ENCODE results near the gene TBCK.

DNA sequence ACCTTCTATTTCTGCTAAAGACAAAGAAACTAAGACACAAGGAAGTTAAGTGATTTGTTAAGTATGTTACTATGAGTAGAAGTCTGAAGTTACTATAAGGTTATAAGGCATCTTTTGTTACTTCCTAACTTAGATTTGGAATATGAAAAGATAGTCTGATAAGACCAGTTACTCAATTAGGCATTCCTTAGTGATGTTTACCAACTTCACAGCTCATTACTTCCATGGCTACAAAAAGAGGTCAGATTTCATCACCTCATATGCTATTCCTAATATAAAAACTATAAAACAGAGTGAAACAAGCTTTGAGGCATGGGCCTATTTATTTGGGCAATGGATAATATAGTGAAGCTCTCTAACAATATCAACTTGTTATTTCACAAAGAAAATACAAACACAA, 143.1 kb downstream of the TBCK start:
- TF ChIP-seq, protein P1, sequence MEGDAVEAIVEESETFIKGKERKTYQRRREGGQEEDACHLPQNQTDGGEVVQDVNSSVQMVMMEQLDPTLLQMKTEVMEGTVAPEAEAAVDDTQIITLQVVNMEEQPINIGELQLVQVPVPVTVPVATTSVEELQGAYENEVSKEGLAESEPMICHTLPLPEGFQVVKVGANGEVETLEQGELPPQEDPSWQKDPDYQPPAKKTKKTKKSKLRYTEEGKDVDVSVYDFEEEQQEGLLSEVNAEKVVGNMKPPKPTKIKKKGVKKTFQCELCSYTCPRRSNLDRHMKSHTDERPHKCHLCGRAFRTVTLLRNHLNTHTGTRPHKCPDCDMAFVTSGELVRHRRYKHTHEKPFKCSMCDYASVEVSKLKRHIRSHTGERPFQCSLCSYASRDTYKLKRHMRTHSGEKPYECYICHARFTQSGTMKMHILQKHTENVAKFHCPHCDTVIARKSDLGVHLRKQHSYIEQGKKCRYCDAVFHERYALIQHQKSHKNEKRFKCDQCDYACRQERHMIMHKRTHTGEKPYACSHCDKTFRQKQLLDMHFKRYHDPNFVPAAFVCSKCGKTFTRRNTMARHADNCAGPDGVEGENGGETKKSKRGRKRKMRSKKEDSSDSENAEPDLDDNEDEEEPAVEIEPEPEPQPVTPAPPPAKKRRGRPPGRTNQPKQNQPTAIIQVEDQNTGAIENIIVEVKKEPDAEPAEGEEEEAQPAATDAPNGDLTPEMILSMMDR (IDR thresholded peaks at IDR 0.05): no peak
- TF ChIP-seq POLR2A (IDR thresholded peaks at IDR 0.05): no peak

Measured in uterus (tissue), 2 donors.